Measurements from ENCODE around the gene ACSBG1.

The ACSBG1 gene

GRCh38 chr15:78171864-78172472 is 62.4 kb downstream of the ACSBG1 start:
- no peak for TF ChIP-seq CTCF (IDR thresholded peaks at IDR 0.05; ENCODE audit: control extremely low read depth, extremely low read depth, low read depth, missing control alignments)
- POLR2A ChIA-PET: no interaction called here
- CTCF ChIA-PET: interaction anchor here (0.8 to 6.9 kb wide), 11 partner anchors 11 to 213 kb away, joined by 3 to 45 read pairs (median 3); partner anchors contain the start of genes CIB2 and IDH3A
- no peak for DNase-seq (ENCODE audit: extremely low spot score)

GRCh38 chr15:78170848-78171773 is 63.3 kb downstream of the ACSBG1 start:
- ChIA-PET POLR2A (no interaction called here), CTCF (interaction anchor here (0.8 to 6.9 kb wide), 9 partner anchors 10 to 212 kb away, joined by 3 to 45 read pairs (median 4); partner anchors contain the start of genes CIB2 and IDH3A)
- TF ChIP-seq CTCF (IDR thresholded peaks at IDR 0.05; ENCODE audit: control extremely low read depth, extremely low read depth, low read depth, missing control alignments): no peak
- peak; percentile 64 for DNase-seq (ENCODE audit: extremely low spot score)

GRCh38 chr15:78168608-78169007 is 65.8 kb downstream of the ACSBG1 start:
- ChIA-PET CTCF (interaction anchor here (1.0 to 6.9 kb wide), 5 partner anchors 9 to 258 kb away, joined by 3 to 45 read pairs (median 9); partner anchors contain the start of gene CIB2), POLR2A (no interaction called here)
- no peak for TF ChIP-seq CTCF (IDR thresholded peaks at IDR 0.05; ENCODE audit: control extremely low read depth, extremely low read depth, low read depth, missing control alignments)
- DNase-seq (ENCODE audit: extremely low spot score): no peak

GRCh38 chr15:78167227-78167888 is 67.0 kb downstream of the ACSBG1 start:
- POLR2A ChIA-PET: no interaction called here
- no peak for TF ChIP-seq CTCF (IDR thresholded peaks at IDR 0.05; ENCODE audit: control extremely low read depth, extremely low read depth, low read depth, missing control alignments)
- CTCF ChIA-PET: interaction anchor here (1.0 to 6.9 kb wide), 6 partner anchors 10 to 584 kb away, joined by 3 to 45 read pairs (median 6); partner anchors contain the start of gene CIB2
- peak; percentile 69 for DNase-seq (ENCODE audit: extremely low spot score)

GRCh38 chr15:78164010-78164409 is 70.4 kb downstream of the ACSBG1 start:
- DNase-seq (ENCODE audit: extremely low spot score): no peak
- no peak for TF ChIP-seq CTCF (IDR thresholded peaks at IDR 0.05; ENCODE audit: control extremely low read depth, extremely low read depth, low read depth, missing control alignments)
- ChIA-PET POLR2A (no interaction called here), CTCF (interaction anchor here (1.6 kb wide), 2 partner anchors 25 to 145 kb away, joined by 3 to 4 read pairs; no protein-coding TSS in a partner anchor)

- POLR2A ChIA-PET: interaction anchor here (0.7 kb wide), 2 partner anchors 12 to 101 kb away, joined by 4 to 5 read pairs; no protein-coding TSS in a partner anchor
- DNase-seq (ENCODE audit: extremely low spot score): no peak
- CTCF ChIA-PET: interaction anchor here (1.2 to 1.6 kb wide), 3 partner anchors 9 to 143 kb away, joined by 3 read pairs; no protein-coding TSS in a partner anchor
- TF ChIP-seq CTCF (IDR thresholded peaks at IDR 0.05; ENCODE audit: control extremely low read depth, extremely low read depth, low read depth, missing control alignments): no peak
Measured at GRCh38 chr15:78162038-78162437, 72.3 kb downstream of the ACSBG1 start.

All from GM10248 (cell line).